ENCODE measurements around the gene GTF2H2. TPM values are rescaled to one million over a fixed set of nuclear protein-coding genes. Genes with fewer than 3 reads are reported as not detected.
"Not testable (repeated sequence)": the region's sequence is repeated elsewhere in the genome, so short reads cannot be mapped to it uniquely, and the experiment has no call there.

The GTF2H2 gene
- total and polyA plus RNA-seq, 2 donors (not counting 3 experiments of a cell fraction or from before 2014, with no cell fraction given): 3.6 to 19.6 TPM

- Histone ChIP-seq H3K9me1 (replicated peaks; ENCODE audit: control insufficient read depth, extremely low read depth, insufficient read depth, low read length) (no peaks in the 10 kb centered on the region), H3K4me3 (replicated peaks in 1 of 3; ENCODE audit: insufficient read depth in 1 of 3, low read depth in 1 of 3, low read length in 3 of 3) (no peak overlapping the region), H3K9me3 (replicated peaks; ENCODE audit: control insufficient read depth, insufficient read depth, low read length) (no peaks in the 10 kb centered on the region), H3K79me2 (ENCODE audit: control insufficient read depth, insufficient read depth, low read length) (no peaks in the 10 kb centered on the region), H3K4me1 (ENCODE audit: control insufficient read depth, extremely low read depth, insufficient read depth, low read length) (no peaks in the 10 kb centered on the region), H3K27ac (ENCODE audit: insufficient read depth, low read depth, low read length) (no peak overlapping the region), H3K36me3 (ENCODE audit: control insufficient read depth in 2 of 2, extremely low read depth in 1 of 2, insufficient read depth in 2 of 2, low read length in 2 of 2) (no peaks in the 10 kb centered on the region), H3K9ac (replicated peaks; ENCODE audit: extremely low read depth, insufficient read depth, low read length) (no peak overlapping the region), H3K4me2 (ENCODE audit: insufficient read depth, low read length) (no peak overlapping the region), H2AFZ (ENCODE audit: low read depth, low read length) (no peak overlapping the region), H4K20me1 (replicated peaks; ENCODE audit: control insufficient read depth, extremely low read depth, insufficient read depth, low read length) (no peaks in the 10 kb centered on the region), H3K27me3 (ENCODE audit: control insufficient read depth in 2 of 2, insufficient read depth in 2 of 2, low read length in 2 of 2) (no peaks in the 10 kb centered on the region)
- ChIA-PET POLR2A (no interaction called here), CTCF (no interaction called here)
- dilution Hi-C loops (cut with MboI; ENCODE audit: extremely low pct_ligation_motif_present, low sequenced_read_pairs) (no loop called here), intact Hi-C loops (cut with micrococcal nuclease) (no loop called here)
- TF ChIP-seq MYC (IDR thresholded peaks at IDR 0.05; ENCODE audit: low read depth, low read length) (no peak), FOS (IDR thresholded peaks at IDR 0.05; ENCODE audit: borderline replicate concordance, insufficient read depth, low read length) (no peak), CTCF (IDR thresholded peaks at IDR 0.05; ENCODE audit: extremely low read depth in 1 of 2, insufficient read depth in 1 of 2, low read depth in 1 of 2, low read length in 2 of 2) (no peak), EZH2 (IDR thresholded peaks at IDR 0.05; ENCODE audit: borderline replicate concordance, low read depth, low read length, severe bottlenecking) (no peak)
- peak; percentile 0 for DNase-seq (ENCODE audit: low read depth, low spot score)
- no peak for FAIRE-seq
- BruUV-seq (replicated peaks): no TSS peak
Observed at GRCh38 chr5:71011194-71011792, 56.2 kb downstream of the GTF2H2 start.

GRCh38 chr5:71006983-71007382 is 60.5 kb downstream of the GTF2H2 start:
- dilution Hi-C loops (cut with MboI; ENCODE audit: extremely low pct_ligation_motif_present, low sequenced_read_pairs); BruUV-seq (replicated peaks); POLR2A ChIA-PET: not testable (repeated sequence)

More at GRCh38 chr5:71006983-71007382, 60.5 kb downstream of the GTF2H2 start:
- H2AFZ ChIP-seq (ENCODE audit: low read depth, low read length); intact Hi-C loops (cut with micrococcal nuclease); H3K79me2 ChIP-seq (ENCODE audit: control insufficient read depth, insufficient read depth, low read length); DNase-seq (ENCODE audit: low read depth, low spot score); CTCF ChIA-PET; H3K4me2 ChIP-seq (ENCODE audit: insufficient read depth, low read length); H3K36me3 ChIP-seq (ENCODE audit: control insufficient read depth in 2 of 2, extremely low read depth in 1 of 2, insufficient read depth in 2 of 2, low read length in 2 of 2); H3K27me3 ChIP-seq (ENCODE audit: control insufficient read depth in 2 of 2, insufficient read depth in 2 of 2, low read length in 2 of 2); H3K9me1 ChIP-seq (replicated peaks; ENCODE audit: control insufficient read depth, extremely low read depth, insufficient read depth, low read length); H3K9ac ChIP-seq (replicated peaks; ENCODE audit: extremely low read depth, insufficient read depth, low read length); H3K4me3 ChIP-seq (replicated peaks in 1 of 3; ENCODE audit: insufficient read depth in 1 of 3, low read depth in 1 of 3, low read length in 3 of 3); H3K4me1 ChIP-seq (ENCODE audit: control insufficient read depth, extremely low read depth, insufficient read depth, low read length); H3K27ac ChIP-seq (ENCODE audit: insufficient read depth, low read depth, low read length); FAIRE-seq; H3K9me3 ChIP-seq (replicated peaks; ENCODE audit: control insufficient read depth, insufficient read depth, low read length); H4K20me1 ChIP-seq (replicated peaks; ENCODE audit: control insufficient read depth, extremely low read depth, insufficient read depth, low read length): not testable (repeated sequence)

Other genes starting within 250 kb of the GTF2H2 start
- gene SERF1A, start 167.0 kb downstream of the GTF2H2 start, total RNA-seq: 5.1 and 6.7 TPM in 2 replicates
- 1.7 and 1.9 TPM in 2 replicates for gene SERF1A, start 167.0 kb downstream of the GTF2H2 start, polyA plus RNA-seq
- gene SMN1, start 142.6 kb downstream of the GTF2H2 start, total RNA-seq: 43.5 and 45.8 TPM in 2 replicates
- 18.3 and 19.8 TPM in 2 replicates for gene SMN1, start 142.6 kb downstream of the GTF2H2 start, polyA plus RNA-seq
- 6.7 and 7.3 TPM in 2 replicates for gene NAIP, start 42.3 kb downstream of the GTF2H2 start, total RNA-seq
- 1.1 and 1.3 TPM in 2 replicates for gene NAIP, start 42.3 kb downstream of the GTF2H2 start, polyA plus RNA-seq

Data from endothelial cell of umbilical vein (primary cell).